ENCODE measurements around the gene ETNK2.

- TF ChIP-seq, protein P1, sequence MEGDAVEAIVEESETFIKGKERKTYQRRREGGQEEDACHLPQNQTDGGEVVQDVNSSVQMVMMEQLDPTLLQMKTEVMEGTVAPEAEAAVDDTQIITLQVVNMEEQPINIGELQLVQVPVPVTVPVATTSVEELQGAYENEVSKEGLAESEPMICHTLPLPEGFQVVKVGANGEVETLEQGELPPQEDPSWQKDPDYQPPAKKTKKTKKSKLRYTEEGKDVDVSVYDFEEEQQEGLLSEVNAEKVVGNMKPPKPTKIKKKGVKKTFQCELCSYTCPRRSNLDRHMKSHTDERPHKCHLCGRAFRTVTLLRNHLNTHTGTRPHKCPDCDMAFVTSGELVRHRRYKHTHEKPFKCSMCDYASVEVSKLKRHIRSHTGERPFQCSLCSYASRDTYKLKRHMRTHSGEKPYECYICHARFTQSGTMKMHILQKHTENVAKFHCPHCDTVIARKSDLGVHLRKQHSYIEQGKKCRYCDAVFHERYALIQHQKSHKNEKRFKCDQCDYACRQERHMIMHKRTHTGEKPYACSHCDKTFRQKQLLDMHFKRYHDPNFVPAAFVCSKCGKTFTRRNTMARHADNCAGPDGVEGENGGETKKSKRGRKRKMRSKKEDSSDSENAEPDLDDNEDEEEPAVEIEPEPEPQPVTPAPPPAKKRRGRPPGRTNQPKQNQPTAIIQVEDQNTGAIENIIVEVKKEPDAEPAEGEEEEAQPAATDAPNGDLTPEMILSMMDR (IDR thresholded peaks at IDR 0.05) = no peak
- TF ChIP-seq EP300 (IDR thresholded peaks at IDR 0.05) = no peak
- TF ChIP-seq POLR2A (IDR thresholded peaks at IDR 0.05) = no peak
- no peak for TF ChIP-seq POLR2AphosphoS5 (IDR thresholded peaks at IDR 0.05)
Measured at GRCh38 chr1:204112876-204113730, 38.7 kb downstream of the ETNK2 start.

All from sigmoid colon (tissue), 4 donors.